ENCODE measurements around the gene SLC18B1.

Gene SLC18B1

DNA sequence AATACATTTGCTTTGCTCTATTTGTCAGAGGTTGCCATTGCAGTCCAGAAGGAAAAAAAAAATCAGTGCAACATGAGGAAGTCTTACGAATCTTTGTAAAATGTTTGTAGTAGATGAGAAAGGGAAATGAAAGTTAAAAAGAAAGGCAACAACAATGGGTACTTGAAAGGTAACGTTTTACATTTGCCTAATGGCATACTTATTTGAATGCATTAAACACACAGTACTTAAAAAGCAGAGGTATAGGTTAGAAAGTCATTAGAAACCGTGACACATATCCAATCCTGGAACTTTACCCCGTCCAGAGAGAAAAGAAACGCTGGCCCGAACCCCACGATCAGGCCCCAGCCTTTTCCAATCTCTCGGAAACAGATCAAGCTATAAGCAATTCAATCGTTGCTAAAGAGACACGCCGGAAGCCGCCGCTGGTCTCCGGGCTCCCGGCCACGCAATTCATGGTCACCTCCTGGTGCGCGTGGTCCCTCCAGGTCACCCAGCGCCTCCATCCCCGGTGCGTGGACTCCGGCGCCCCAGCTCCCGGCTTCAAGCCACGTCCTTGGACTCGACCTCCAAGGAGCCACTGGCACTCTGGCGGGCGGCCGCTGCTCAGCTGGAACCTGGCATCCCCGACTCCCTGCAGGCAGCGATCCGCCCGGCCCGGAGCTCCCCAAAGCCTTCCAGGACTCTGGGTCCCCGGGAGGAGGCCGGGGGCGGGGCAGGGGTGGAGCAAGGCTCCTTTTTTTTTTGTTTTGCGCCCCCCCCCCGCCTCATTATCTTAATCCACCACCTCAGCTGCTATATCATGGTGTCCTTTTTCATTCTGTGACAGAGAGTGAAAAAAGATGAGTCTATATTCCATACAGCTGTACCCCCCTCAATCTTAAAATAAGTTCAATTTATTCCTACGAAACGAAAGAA, at the start of gene SLC18B1:
Gene SLC18B1, minus strand, starts transcription at position 687 of the 918 bp plus-strand sequence. Its CDS starts 181 bp downstream, at position 506.
- DNase-seq: peak; percentile 68

DNA sequence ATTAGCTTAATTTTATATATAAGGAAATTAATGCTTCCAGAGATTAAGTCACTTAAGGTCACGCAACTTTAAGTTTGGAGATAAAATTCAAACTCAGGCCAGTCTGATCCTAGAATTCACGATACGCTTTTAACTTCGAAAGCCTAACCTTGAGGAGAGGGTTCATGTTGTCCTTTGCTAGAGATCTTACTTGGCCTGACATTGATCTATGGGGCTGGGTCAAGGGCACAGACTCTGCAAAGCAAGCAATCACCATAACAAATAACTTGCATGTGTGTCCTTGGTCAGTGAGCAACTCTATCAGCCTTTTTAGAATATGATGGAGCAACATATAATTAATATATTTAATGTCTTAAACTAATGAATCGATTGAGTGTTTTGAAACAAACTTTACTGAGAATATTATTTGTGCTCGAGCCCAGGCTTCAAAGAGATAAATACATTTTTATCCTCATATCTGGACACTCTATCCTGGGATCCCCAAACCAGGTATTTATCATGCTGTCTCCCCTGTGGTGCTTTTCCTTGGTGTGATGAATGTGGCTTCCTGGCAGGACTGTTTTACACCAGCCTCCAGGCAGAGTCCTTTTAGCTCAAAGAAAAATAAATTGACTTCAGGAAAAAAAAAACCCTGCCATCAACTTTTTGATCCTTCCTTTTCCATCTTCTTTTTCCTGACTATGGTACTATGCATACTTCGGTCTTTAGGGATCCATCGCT, 45.0 kb upstream of the SLC18B1 start:
- no peak for DNase-seq

DNA sequence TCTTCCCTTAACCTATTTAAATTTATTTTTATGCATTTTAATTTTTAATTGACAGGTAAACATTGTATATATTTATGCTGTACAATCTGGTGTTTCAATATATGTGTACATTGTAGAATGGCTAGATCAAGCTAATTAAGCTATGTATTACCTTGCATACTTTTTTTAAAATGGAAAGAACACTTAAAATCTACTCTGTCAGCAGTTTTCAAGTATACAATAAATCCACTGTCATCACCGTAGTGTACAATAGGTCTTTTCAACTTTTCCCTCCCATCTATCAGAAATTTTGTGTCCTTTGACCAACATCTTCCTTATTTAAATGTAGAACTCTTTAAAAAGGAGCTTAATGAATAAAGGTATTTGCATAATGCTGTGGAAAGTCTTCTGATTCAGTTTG, 43.5 kb upstream of the SLC18B1 start:
- no peak for DNase-seq

DNA sequence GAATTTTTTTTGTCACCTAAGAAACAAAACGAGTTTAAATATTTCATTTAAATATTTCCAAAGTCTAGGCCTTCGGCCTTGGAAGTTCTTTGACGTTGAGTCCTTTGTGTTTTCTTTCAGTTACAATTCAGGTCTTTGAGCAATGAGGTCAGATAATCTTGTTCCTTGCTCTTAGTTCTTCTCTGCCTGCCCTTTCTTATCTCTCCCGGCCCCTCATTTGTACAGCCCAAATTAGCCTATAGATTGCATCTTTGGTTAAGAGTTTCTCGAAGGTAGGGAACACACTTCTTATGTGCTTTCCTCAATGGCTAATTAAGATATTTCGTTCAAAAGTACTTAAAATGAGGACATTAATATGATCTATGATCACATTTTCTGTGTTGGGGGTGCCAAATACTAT, 34.5 kb upstream of the SLC18B1 start:
- DNase-seq: no peak

DNA sequence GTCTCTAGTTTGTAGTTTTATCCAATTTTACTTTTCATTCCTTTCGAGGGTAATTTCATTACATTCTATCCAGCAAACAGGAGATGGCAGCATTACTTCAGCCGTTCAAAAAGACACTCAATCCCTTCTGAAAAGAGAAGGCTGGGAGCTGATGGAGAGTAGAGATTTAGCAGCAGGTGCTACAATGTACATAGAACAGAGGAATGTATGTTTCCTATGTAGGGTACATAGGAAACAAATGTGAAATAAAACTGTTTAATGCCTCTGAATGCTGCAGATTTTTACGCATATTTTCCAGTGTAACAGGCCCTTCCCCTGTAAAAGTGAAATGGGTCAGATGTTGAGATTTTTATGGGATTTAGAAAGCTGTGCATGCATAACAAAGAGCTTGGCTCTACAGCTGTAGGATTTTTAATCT, 31.9 kb upstream of the SLC18B1 start:
- DNase-seq: no peak

DNA sequence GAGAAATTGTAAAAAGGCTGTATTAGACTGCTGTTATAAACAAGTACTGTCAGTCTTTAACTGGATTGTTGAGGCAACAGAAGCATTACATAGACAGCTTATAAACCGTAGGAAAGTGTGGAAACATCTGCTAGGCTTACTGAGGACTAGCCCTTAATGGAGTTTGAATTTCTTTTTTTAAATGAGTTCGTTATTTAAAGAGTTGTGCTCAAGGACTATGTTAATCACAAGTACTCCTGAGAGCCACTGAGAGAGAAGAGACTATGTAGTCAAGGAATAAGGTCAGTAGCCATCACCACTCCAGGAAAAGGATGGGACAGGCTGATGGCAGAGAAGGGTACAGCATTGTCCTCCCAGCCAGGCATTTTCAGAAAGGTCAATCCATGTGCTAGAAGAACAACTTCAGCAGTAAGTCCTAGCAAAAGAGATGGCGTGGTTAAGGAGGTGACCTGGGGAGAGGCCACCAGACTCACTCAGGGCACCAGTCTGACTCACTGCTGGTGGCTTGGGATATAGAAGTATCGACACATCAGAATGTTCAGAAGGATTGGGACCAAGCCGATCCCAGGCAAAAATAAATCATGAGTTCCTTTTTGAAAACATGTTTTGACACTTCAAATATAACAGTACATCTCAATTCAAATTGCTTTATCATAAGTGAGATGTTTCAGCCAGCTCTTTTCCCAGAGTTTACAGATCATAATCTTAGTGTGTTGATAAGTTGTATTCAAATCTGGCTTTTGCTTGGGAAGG, 22.4 kb upstream of the SLC18B1 start:
- no peak for DNase-seq

DNA sequence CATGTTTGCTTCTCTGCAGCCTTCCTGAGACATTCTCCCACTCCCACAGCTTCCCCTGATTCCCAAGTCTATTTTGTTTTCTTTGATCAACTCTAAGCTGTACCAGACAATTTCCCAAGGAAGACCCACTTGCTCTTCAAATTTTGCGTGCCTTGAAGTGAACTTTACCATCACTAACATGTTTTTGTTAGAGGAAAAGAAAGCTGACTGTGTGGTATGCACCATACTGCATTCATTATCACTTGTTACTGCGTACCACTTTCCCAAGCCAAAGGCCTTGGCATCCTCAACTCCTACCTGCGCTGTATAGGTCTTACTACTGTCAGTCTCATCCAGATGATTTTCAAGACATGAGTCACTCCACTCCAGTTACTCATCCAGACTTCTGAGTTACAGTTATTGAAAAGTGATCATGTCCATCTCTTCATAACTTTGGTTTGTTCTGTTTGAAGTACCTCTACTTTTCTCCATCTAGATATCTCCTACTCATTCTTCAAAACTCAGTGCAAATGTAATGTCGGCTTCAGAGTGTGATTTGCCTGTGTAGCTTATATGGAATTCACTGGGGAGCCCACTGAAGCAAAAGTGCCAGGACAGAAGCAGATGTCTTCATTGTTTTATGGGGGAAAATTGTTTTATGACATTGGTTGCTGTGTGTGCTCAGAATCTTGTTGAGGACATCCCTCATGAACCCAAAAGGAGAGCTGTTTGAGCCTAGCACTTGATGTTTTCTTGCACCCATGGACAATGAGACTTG, 21.1 kb upstream of the SLC18B1 start:
- no peak for DNase-seq

DNA sequence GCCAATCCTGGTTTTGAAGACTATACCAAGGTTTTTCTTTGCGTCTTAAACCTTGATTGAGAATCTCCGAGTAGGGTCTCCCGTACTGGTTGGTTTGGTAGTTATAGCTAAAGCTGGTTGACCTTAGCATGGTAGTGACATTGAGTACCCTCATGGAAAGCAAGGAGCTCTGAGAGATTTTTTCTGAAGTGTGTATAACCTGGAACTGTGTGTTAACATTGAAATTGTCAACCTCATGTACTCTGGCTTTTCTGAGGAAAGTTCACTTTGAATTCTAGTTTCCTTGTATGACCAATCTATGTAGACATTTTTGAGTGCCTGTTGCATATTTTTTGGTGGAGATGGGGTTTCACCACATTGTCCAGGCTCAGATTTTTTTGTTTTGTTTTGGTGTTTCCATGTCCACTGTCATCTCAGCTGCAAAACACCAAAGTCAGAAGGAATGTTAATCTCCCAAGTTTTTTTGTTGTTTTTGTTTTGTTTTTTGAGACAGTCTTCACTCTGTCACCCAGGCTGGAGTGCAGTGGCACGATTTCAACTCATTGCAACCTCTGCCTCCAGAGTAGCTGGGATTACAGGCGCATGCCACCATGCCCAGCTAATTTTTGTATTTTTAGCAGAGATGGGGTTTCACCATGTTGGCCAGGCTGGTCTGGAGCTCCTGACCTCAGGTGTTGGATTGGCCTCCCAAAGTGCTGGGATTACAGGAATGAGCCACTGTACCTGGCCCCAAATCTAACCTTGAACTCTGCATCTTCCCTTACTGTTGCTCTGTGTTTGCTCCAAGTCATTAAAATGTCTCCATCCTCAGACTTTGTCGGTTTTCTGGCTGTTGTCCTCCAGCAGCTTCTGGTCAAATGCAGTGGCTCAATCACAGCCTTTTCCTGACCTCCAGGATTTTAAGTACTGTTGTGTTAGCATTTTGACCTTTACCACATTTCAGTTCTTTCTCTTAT, 20.2 kb upstream of the SLC18B1 start:
- no peak for DNase-seq

DNA sequence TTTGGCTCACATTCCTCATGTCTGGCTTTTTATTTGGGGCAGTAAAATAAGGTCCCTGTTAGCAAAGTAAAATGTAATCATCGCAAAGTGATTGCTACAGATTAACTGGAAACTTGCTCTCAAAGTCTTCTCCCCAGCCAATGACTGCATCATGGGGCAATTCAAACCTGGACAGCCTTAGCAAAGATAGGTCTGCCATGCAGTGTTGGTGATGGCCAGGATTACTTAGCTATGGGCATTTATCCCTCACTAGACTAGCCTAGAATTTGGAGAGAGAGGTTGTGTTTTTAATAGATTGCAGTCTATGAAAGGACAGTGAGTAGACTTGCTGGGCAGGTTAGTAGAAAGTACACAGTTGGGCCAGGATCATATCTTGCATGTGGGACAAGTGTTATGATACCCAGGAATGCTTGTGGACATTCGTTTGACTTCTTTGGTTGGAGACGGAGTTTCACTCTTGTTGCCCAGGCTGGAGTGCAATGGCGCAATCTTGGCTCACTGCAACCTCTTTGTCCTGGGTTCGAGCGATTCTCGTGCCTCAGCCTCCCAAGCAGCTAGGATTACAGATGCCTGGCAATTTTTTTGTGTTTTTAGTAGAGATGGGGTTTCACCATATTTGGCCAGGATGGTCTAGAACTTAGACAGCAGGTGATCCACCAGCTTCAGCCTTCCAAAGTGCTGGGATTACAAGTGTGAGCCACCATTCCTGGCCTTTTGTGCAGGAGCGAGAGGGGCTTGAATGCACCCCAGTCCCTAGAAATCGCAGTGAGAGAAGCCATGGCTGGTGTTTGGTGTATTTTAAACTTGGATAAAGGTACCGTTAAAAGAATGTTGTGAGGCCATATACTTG, 19.3 kb upstream of the SLC18B1 start:
- no peak for DNase-seq

DNA sequence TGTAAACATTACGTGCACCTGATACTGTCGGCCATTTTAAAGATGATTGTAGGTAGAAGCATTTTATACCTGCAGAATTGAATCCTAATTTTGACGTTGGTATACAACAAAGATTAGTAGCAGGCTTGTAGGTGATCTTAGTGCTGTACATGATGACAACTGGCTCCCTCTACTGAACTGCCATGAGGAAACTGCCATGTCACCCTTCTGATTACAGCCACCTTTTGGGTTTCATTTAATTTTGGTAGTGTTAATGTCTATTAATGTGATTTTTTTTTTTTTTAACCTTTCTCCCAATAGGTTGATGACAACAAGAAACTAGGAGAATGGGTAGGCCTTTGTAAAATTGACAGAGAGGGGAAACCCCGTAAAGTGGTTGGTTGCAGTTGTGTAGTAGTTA, 18.2 kb upstream of the SLC18B1 start:
- no peak for DNase-seq

DNA sequence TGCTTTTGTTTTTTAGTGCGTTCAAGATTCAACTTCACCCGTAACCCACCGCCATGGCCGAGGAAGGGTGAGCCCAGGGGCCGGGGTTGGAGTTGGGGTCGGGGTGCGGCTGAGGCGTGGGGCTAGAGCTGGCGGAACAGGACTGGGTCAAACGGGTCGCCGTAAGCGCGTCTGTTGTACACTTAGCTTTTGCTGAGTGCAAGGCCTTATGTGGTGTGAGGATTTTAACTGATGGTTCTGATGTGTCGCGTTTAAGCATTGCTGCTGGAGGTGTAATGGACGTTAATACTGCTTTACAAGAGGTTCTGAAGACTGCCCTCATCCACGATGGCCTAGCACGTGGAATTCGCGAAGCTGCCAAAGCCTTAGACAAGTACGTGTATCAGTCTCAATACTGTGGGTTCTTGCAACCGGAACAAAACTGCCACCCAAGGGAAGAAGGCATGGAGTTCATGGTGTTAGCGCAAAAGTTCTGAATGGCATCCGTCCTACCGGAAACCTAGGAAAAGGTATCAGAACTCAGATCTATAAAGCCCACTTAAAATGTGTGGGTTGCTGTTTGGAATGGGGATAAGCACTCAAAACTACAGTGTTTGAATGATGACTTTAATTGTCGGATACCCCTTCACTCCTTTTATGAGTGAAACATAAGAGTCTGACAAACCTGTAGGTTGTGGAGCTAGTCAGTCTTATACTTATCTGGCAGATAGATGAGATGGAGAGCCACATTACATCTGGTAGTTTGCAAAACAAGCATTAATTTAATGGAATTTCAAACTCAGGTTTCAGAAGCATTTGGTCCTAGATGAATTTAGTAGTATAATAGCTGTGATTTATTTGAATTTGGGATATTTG, 16.5 kb upstream of the SLC18B1 start:
- peak; percentile 33 for DNase-seq

DNA sequence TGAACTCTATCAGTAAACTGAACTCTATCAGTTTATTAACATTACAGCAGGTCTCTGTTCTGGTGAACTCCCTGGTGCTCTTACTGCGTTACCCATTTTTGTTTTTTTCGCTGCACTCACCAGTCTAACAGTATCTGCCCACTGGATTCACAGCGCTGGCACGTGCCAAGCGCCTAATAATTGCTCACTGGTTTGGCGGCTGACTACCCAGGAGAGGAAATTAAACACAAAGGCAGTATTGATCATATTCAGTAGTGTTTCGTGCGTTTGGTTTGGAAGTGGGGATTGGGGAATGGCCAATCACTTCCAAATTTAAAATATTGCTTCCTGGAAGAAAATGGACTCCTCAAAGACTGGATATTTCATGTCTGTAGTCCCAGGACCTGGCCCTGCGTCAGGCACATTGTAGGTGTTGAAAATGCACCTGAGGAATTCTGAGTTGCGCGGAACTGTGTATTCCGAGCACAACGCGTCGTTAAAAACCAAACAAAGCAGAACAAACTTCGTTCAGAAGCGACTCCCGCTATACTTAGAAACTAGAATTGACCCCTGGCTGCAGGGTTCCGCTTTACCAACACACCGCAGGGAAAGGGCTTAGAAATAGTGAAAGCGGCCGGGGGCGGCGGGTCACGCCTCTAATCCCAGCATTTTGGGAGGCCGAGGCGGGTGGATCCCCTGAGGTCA, 14.9 kb upstream of the SLC18B1 start:
- DNase-seq: peak; percentile 38

DNA sequence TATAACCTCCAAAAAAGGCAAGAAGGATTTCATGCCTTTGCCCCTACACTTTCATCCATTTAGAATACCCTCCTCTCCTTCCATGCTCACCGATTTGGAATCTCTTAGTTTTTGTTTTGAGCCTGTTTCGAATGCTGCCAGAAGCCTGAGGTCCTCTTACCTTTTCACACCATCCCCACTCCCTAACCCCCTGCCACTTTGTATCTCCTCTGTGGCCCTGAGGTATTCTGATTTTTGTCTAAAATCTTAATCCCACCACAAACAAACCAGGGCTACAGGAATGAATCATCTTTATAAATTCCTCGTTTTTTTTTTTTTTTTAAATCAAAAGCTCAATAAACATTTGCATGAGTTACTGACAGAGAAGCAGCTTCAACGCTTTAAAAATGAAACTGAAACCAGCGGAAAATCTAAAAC, 14.3 kb upstream of the SLC18B1 start:
- no peak for DNase-seq

DNA sequence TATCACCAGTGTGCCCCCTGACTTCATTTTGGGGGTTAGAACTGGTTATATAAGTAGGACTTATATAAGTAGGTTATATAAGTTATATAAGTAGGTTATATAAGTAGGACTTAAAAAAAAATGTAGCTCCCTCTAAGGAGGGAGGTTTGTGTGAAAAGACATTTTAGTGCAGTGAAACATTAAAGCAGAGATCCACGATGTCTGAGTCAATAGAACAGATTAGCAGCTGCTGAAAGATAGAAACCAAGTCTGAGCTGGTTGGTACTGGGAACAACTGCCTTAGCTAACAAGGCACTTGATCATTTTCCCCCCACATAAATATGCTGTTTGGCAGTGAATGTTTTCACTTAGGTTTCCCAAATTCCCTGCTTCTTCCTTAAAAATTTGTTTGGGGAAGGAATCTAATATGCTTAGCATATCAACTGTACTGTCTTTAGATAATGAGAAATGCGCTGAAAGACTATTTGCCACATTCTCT, 13.9 kb upstream of the SLC18B1 start:
- no peak for DNase-seq

DNA sequence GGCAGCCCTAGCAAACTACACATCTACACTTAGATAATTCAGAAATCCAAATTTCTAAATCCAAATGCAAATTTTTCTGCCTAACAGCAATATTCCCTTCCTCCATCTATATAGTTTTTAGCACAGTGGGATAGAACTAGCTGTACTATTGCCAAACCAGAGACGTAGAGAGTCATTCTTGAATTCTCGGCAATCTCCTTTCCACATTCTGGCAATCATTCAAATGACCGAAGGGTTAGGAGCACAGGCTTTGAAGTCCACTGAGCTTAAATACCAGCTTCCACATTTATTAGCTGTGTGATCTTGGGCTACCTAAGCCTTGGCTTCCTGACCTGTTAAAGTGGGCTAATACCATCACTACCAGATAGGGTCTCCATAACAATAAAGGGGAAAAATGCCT, 12.8 kb upstream of the SLC18B1 start:
- DNase-seq: no peak

DNA sequence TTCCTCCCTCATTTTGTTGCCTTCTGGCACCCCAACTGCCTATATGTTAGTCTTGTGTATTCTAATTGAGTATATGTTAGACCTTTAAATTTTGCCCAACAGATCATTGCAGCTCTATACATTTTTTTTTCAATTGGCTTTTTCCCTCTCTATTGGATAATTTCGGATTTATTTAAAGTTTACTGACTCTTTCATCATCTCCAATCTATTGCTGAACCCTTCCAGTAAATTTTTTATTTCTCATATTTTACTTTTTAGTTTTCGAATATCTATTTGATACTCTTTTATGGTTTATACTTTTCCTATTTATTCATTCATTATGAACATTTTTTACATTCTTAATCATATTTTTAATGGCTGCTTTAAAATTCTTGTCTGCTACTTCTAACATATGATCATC, 7.1 kb upstream of the SLC18B1 start:
- no peak for DNase-seq

DNA sequence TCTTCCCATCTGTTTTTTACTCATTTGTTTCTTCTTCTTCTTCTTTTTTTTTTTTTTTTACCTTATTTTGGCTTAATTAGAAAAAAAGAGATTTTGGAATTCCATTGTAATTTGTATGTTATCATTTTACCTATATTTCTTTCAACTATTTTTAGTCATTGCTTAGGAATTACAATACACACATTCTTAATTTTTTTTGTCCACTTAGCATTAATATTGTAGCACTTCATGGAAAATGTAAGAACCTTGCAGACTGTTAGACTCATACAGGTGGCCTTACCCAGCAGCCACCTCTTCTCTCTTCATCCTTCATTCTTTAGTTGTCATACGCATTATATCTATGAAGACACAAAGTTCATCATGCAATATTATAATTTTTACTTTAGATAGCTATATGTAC, 5.8 kb upstream of the SLC18B1 start:
- DNase-seq: no peak

DNA sequence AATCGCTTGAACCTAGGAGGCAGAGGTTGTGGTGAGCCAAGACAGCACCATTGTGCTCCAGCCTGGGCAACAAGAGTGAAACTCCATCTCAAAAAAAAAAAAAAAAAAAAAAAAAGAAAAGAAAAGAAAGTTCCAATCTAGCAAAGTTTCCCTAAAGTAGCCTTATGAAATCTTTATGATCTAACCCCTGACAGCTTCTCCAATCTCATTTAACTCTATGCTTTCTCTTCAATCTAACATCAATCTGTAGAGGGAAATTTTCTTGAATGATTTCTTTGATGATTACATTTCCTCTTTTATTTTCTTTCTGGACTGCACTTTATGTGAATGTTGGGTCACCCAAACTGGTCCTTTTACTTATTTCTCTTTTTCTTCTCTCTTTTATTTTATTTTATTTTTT, 2.2 kb upstream of the SLC18B1 start:
- no peak for DNase-seq
